HG03442 (cell line): ENCODE data around the gene MYO9B.

Experiments
- ATAC-seq: cut with Tn5 transposase; IDR thresholded peaks from one replicate; pipeline ENCODE4 v1.9.1; 2021; ENCODE audit warnings: mild to moderate bottlenecking, moderate library complexity; ENCODE audit not compliant: unreplicated experiment

MYO9B gene

DNA sequence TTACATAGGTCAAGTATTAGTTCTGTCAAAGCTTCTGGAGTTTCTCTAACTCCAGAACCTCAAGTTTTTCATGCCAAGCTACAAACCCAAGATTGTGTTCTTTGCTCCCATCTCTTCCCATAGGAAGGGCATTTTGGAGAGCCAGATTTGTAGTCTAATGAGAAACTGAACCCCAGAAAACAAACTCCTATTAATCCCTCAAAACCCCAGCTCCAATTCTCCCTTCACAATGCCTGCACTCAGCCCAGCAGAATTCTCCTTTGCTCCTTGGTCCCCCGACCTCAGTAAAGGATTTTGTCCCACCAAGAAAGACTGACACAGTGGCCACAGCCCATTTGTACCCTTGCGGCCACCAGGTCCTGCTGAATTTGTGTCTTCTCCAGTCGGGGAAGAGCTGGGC, 180.6 kb downstream of the MYO9B start:
- ATAC-seq: no peak

GRCh38 chr19:17259118-17259780, 183.7 kb downstream of the MYO9B start:
- no peak for ATAC-seq

DNA sequence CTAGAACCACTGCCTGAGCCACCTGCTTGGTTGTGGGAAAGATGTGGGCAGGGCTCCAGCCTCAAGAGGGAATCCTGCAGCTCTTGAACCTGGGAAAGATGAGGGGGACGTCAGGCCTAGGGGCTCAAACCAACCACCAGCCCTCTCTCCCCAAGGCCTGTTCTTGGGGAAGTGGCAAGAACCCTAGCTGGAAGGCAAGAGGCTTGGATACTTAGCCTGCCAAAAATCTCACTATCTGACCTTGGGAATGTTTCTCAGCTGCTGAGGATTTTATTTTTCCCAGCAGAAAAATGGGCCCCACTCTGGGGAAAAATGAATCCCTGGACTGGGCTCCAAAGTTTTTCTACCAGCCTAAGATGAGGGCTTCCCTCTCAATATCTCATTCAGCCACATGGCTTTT, 184.4 kb downstream of the MYO9B start:
- ATAC-seq: no peak

DNA sequence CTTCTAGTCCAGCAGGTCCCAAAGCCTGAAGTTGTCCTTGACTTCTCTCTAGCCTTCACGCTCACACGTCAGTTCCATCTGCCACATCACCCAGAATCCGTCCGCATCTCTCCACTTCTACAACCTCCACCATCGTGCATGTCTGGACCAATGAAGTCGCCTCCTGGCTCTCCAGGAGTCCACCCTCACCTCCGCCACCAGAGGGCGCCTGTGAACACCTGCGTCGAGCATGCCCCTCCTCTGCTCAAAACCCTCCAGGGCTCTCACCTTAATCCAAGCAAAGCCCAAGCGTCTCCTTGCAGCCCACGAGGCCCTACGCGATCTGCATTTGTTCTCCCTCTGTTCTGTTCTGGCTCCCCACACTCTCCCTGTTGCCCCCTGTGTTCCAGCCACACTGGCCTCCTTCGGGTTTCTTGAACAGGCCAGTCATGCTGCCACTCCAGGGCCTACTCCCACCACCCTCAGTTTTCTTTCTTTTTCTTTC, 185.3 kb downstream of the MYO9B start:
- ATAC-seq: peak; percentile 66

DNA sequence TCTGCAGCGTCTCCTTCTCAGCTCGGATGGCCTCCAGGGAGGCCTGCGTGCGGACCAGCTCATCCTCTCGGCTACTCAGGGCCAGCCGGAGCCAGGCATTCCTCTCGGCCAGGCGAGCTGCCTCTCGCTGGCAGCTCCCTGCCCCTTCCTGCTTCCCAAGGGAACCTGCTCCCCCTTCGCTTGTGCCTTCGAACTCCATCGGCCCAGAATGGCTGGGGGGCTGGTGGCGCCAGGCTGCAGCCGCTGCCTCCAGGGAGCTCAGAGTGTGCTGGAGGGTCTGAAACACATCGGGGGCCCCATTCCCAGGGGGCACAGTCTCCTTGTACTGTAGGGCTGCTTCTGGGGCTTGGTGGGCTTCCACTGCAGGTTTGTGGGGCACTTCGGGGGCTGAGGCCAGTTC, 187.0 kb downstream of the MYO9B start:
- ATAC-seq: no peak
